PC-9 (cell line): Measurements from ENCODE around the gene PPY. TPM values are rescaled to one million over a fixed set of nuclear protein-coding genes. Genes with fewer than 3 reads are reported as not detected.

ENCODE experiments used
- BruUV-seq: library from RNA; stranded (reverse); fragments of 400-500 nt; replicated peaks from 2 replicates; lab custom pipeline; 2021; lab: Mats Ljungman, UMichigan
- CTCF ChIA-PET: fragments of 300-600 bp; sonication (Branson Sonifier 250); formaldehyde crosslinking; loops from one replicate; lab custom pipeline; 2022; ENCODE audit warnings: antibody characterized with exemption; lab: Charles Lee
- POLR2A ChIA-PET: fragments of 300-600 bp; sonication (Branson Sonifier 250); formaldehyde crosslinking; loops from one replicate; lab custom pipeline; 2022; ENCODE audit warnings: antibody characterized with exemption; ENCODE audit not compliant: unreplicated experiment; lab: Charles Lee
- DNase-seq, 2 experiments: peaks; one replicate each; pipeline versions ENCODE4 v3.0.0 to v3.0.0-alpha.2; 2015 to 2022; ENCODE audit warnings: mixed read lengths in 1 of 2
- H2AFZ ChIP-seq: fragments of 200-600 bp; sonication (generic); 2 replicates; pipeline ENCODE4 v1.8.1; 2017; ENCODE audit warnings: antibody characterized with exemption
- H3F3A ChIP-seq: fragments of 200-600 bp; sonication (generic); 2 replicates; pipeline ENCODE4 v1.8.1; 2017; ENCODE audit warnings: antibody characterized with exemption, mild to moderate bottlenecking, low read depth; ENCODE audit not compliant: insufficient read depth
- H3K27ac ChIP-seq: fragments of 200-600 bp; sonication (generic); 2 replicates; pipeline ENCODE4 v1.6.1; 2016; ENCODE audit warnings: mixed run types
- H3K27me3 ChIP-seq: fragments of 200-600 bp; sonication (generic); 2 replicates; pipeline ENCODE4 v1.6.1; 2016; ENCODE audit warnings: low read depth, mixed run types; ENCODE audit not compliant: insufficient read depth
- H3K36me3 ChIP-seq: fragments of 200-600 bp; sonication (generic); 2 replicates; pipeline ENCODE4 v1.6.1; 2016; ENCODE audit warnings: low read depth, mixed run types
- H3K4me1 ChIP-seq: fragments of 200-600 bp; sonication (generic); replicated peaks from 2 replicates; pipeline ENCODE4 v1.6.1; 2016; ENCODE audit warnings: mixed run types; ENCODE audit not compliant: insufficient read depth
- H3K4me2 ChIP-seq: fragments of 200-600 bp; sonication (generic); 2 replicates; pipeline ENCODE4 v1.6.1; 2017; ENCODE audit warnings: mixed run types
- H3K4me3 ChIP-seq: fragments of 200-600 bp; sonication (generic); 2 replicates; pipeline ENCODE4 v1.6.1; 2016; ENCODE audit warnings: mixed run types
- H3K79me2 ChIP-seq: fragments of 200-600 bp; sonication (generic); 2 replicates; pipeline ENCODE4 v1.6.1; 2017; ENCODE audit warnings: low read depth, mixed run types
- H3K9me2 ChIP-seq: fragments of 200-600 bp; sonication (generic); 2 replicates; pipeline ENCODE4 v1.8.1; 2017; ENCODE audit warnings: mild to moderate bottlenecking; ENCODE audit not compliant: insufficient read depth
- H3K9me3 ChIP-seq: fragments of 200-600 bp; sonication (generic); 2 replicates; pipeline ENCODE4 v1.8.1; 2016; ENCODE audit warnings: low read depth; ENCODE audit not compliant: insufficient read depth
- H4K20me1 ChIP-seq: fragments of 200-600 bp; sonication (generic); 2 replicates; pipeline ENCODE4 v1.8.1; 2017; ENCODE audit not compliant: insufficient read depth
- CTCF ChIP-seq: fragments of 200-600 bp; sonication (generic); conservative IDR thresholded peaks from 2 replicates; pipeline ENCODE4 v1.6.1; 2017; ENCODE audit warnings: mixed run types, antibody characterized with exemption, mild to moderate bottlenecking, moderate library complexity
- EZH2 ChIP-seq: fragments of 200-600 bp; sonication (generic); IDR thresholded peaks from 2 replicates; pipeline ENCODE4 v1.8.0; 2017; ENCODE audit warnings: antibody characterized with exemption, low read depth
- intact Hi-C: fragments of 100-400 bp; cut with micrococcal nuclease; formaldehyde crosslinking; loops from one replicate; pipeline ENCODE4 v1.10.0; 2022; ENCODE audit not compliant: unreplicated experiment
- total RNA-seq: library from RNA; stranded (reverse); gene quantifications from 2 replicates; pipeline ENCODE4 v1.2.3, GENCODE V29; 2021

PPY gene
- total RNA-seq, 1 experiment from 2014 or later = not detected

GRCh38 chr17:43918026-43918389 lies 24.3 kb downstream of the PPY start:
- H3K27me3 ChIP-seq = peaks cover 17% of the 10 kb centered on the region
- no peaks in the 10 kb centered on the region for H3F3A ChIP-seq
- intact Hi-C loops = no loop called here
- H3K4me1 ChIP-seq = no peaks in the 10 kb centered on the region
- ChIA-PET CTCF (no interaction called here), POLR2A (no interaction called here)
- no peaks in the 10 kb centered on the region; the same call in 1 of the 2 replicates for H4K20me1 ChIP-seq
- no peak for DNase-seq
- no peaks in the 10 kb centered on the region for H3K79me2 ChIP-seq
- H3K9me2 ChIP-seq = no peaks in the 10 kb centered on the region
- no peaks in the 10 kb centered on the region for H3K36me3 ChIP-seq
- H3K4me2 ChIP-seq = no peak overlapping the region
- no peaks in the 10 kb centered on the region for H3K9me3 ChIP-seq
- H3K4me3 ChIP-seq = no peak overlapping the region
- no peak overlapping the region for H3K27ac ChIP-seq
- BruUV-seq = no TSS peak
- no peak overlapping the region for H2AFZ ChIP-seq
- TF ChIP-seq CTCF (no peak), EZH2 (no peak)

GRCh38 chr17:43917348-43918025 lies 24.8 kb downstream of the PPY start:
- Histone ChIP-seq H3K9me2 (no peaks in the 10 kb centered on the region), H3F3A (no peaks in the 10 kb centered on the region), H3K4me3 (no peak overlapping the region), H3K27ac (no peak overlapping the region), H3K4me1 (no peaks in the 10 kb centered on the region), H3K4me2 (no peak overlapping the region), H3K27me3 (peaks cover 22% of the 10 kb centered on the region), H3K36me3 (no peaks in the 10 kb centered on the region), H3K9me3 (no peaks in the 10 kb centered on the region), H3K79me2 (no peaks in the 10 kb centered on the region), H4K20me1 (no peaks in the 10 kb centered on the region; the same call in 1 of the 2 replicates), H2AFZ (no peak overlapping the region)
- intact Hi-C loops = no loop called here
- CTCF ChIA-PET = no interaction called here
- DNase-seq = no peak
- no TSS peak for BruUV-seq
- POLR2A ChIA-PET = no interaction called here
- TF ChIP-seq CTCF (no peak), EZH2 (no peak)

GRCh38 chr17:43917016-43917347 lies 25.3 kb downstream of the PPY start:
- intact Hi-C loops = no loop called here
- Histone ChIP-seq H3F3A (no peaks in the 10 kb centered on the region), H3K9me2 (no peaks in the 10 kb centered on the region), H3K4me3 (no peak overlapping the region), H3K9me3 (no peaks in the 10 kb centered on the region), H4K20me1 (no peaks in the 10 kb centered on the region; the same call in 1 of the 2 replicates), H2AFZ (no peak overlapping the region), H3K79me2 (no peaks in the 10 kb centered on the region), H3K27ac (no peak overlapping the region), H3K27me3 (peaks cover 22% of the 10 kb centered on the region), H3K4me2 (no peak overlapping the region), H3K4me1 (no peaks in the 10 kb centered on the region), H3K36me3 (no peaks in the 10 kb centered on the region)
- DNase-seq = no peak
- ChIA-PET CTCF (no interaction called here), POLR2A (no interaction called here)
- TF ChIP-seq EZH2 = no peak
- no peak for TF ChIP-seq CTCF
- no TSS peak for BruUV-seq
